GM12878 (cell line): ENCODE data around the gene DMWD. TPM values are rescaled to one million over a fixed set of nuclear protein-coding genes. Genes with fewer than 3 reads are reported as not detected.

Experiments
- ATF2 ChIP-seq: IDR thresholded peaks from 2 replicates; pipeline ENCODE4 v1.6.1; 2012; ENCODE audit warnings: low read length, inconsistent platforms
- IRF3 ChIP-seq: fragments of 450-650 bp; IDR thresholded peaks from 2 replicates; pipeline ENCODE4 v1.6.1; 2014; ENCODE audit warnings: mild to moderate bottlenecking
- NRF1 ChIP-seq: conservative IDR thresholded peaks from 2 replicates; pipeline ENCODE4 v1.6.1; 2011; ENCODE audit warnings: mild to moderate bottlenecking, low read depth, low read length, improper control_type of control experiment
- RAD21 ChIP-seq: IDR thresholded peaks from 2 replicates; pipeline ENCODE4 v1.6.1; 2011; ENCODE audit warnings: mild to moderate bottlenecking, low read depth, low read length, moderate library complexity; ENCODE audit not compliant: insufficient read depth
- TCF3 ChIP-seq: IDR thresholded peaks from 2 replicates; pipeline ENCODE4 v1.6.1; 2012; ENCODE audit warnings: low read depth, mild to moderate bottlenecking, low read length, borderline replicate concordance; ENCODE audit not compliant: insufficient read depth
- ZSCAN29 ChIP-seq: fragments of 450-650 bp; IDR thresholded peaks from 2 replicates; pipeline ENCODE4 v1.6.1; 2017; ENCODE audit warnings: mild to moderate bottlenecking, moderate library complexity
- polyA plus RNA-seq, 11 experiments: library from polyadenylated mRNA; depleted of rRNA in 4 of 11; unstranded in 6 of 11; stranded (reverse) in 5 of 11; fragments of >200 nt; fragmentation: Nextera tagmentation in 4 of 11; fragmentation: Illumina TruSeq in 1 of 11; extraction: Ambion mirVana in 4 of 11; extraction: Trizol in 1 of 11; gene quantifications; 1 replicate in 1 of 11; 2 replicates in 10 of 11; pipeline versions ENCODE4 v1.2.1 to v1.2.3, GENCODE V29; 2011 to 2016; ENCODE audit warnings: inconsistent platforms in 2 of 11, missing spikeins in 2 of 11, low read depth in 1 of 11
- total RNA-seq, 4 experiments: library from RNA; depleted of rRNA in 3 of 4; stranded (reverse); fragments of >200 nt in 3 of 4; fragmentation: Illumina TruSeq in 1 of 4; extraction: Trizol in 1 of 4; gene quantifications; 2 replicates each; pipeline versions ENCODE4 v1.2.1 to v1.2.3, GENCODE V29; 2013 to 2021
- TF ChIP-seq, protein P1 (sequence below): fragments of 450-650 bp; IDR thresholded peaks from 2 replicates; pipeline ENCODE4 v1.6.1; 2017; ENCODE audit warnings: mild to moderate bottlenecking, moderate library complexity
- TF ChIP-seq, protein P2 (sequence below): fragments of 450-650 bp; IDR thresholded peaks from 2 replicates; pipeline ENCODE4 v1.6.1; 2018; ENCODE audit warnings: borderline replicate concordance, mild to moderate bottlenecking; ENCODE audit not compliant: partially characterized antibody

The DMWD gene
- total and polyA plus RNA-seq, 10 of the 15 experiments (the other 5 are each of a cell fraction or from before 2014, with no cell fraction given): 3.5 to 56.0 (median 11.6) TPM

GRCh38 chr19:45817725-45818301 is 25.2 kb upstream of the DMWD start (continued):
- TF ChIP-seq, protein P1, sequence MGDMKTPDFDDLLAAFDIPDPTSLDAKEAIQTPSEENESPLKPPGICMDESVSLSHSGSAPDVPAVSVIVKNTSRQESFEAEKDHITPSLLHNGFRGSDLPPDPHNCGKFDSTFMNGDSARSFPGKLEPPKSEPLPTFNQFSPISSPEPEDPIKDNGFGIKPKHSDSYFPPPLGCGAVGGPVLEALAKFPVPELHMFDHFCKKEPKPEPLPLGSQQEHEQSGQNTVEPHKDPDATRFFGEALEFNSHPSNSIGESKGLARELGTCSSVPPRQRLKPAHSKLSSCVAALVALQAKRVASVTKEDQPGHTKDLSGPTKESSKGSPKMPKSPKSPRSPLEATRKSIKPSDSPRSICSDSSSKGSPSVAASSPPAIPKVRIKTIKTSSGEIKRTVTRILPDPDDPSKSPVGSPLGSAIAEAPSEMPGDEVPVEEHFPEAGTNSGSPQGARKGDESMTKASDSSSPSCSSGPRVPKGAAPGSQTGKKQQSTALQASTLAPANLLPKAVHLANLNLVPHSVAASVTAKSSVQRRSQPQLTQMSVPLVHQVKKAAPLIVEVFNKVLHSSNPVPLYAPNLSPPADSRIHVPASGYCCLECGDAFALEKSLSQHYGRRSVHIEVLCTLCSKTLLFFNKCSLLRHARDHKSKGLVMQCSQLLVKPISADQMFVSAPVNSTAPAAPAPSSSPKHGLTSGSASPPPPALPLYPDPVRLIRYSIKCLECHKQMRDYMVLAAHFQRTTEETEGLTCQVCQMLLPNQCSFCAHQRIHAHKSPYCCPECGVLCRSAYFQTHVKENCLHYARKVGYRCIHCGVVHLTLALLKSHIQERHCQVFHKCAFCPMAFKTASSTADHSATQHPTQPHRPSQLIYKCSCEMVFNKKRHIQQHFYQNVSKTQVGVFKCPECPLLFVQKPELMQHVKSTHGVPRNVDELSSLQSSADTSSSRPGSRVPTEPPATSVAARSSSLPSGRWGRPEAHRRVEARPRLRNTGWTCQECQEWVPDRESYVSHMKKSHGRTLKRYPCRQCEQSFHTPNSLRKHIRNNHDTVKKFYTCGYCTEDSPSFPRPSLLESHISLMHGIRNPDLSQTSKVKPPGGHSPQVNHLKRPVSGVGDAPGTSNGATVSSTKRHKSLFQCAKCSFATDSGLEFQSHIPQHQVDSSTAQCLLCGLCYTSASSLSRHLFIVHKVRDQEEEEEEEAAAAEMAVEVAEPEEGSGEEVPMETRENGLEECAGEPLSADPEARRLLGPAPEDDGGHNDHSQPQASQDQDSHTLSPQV: no peak
- TF ChIP-seq NRF1 (no peak), TCF3 (no peak), ZSCAN29 (no peak), IRF3 (no peak), RAD21 (no peak), ATF2 (no peak)
- TF ChIP-seq, protein P2, sequence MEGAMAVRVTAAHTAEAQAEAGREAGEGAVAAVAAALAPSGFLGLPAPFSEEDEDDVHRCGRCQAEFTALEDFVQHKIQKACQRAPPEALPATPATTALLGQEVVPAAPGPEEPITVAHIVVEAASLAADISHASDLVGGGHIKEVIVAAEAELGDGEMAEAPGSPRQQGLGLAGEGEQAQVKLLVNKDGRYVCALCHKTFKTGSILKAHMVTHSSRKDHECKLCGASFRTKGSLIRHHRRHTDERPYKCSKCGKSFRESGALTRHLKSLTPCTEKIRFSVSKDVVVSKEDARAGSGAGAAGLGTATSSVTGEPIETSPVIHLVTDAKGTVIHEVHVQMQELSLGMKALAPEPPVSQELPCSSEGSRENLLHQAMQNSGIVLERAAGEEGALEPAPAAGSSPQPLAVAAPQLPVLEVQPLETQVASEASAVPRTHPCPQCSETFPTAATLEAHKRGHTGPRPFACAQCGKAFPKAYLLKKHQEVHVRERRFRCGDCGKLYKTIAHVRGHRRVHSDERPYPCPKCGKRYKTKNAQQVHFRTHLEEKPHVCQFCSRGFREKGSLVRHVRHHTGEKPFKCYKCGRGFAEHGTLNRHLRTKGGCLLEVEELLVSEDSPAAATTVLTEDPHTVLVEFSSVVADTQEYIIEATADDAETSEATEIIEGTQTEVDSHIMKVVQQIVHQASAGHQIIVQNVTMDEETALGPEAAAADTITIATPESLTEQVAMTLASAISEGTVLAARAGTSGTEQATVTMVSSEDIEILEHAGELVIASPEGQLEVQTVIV: no peak
